HEK293 (cell line): ENCODE results near the gene STK38.

Source experiments
- AEBP2 ChIP-seq: fragments of 450-650 bp; formaldehyde crosslinking; IDR thresholded peaks from 2 replicates; pipeline ENCODE4 v1.5.1; 2016; ENCODE audit warnings: missing biosample characterization, missing genetic modification characterization, borderline replicate concordance
- HOXA7 ChIP-seq: sonication (generic); formaldehyde crosslinking; IDR thresholded peaks from 2 replicates; pipeline ENCODE4 v1.8.1; 2022; ENCODE audit warnings: missing genetic modification reagents, borderline replicate concordance
- HOXD13 ChIP-seq: sonication (generic); formaldehyde crosslinking; IDR thresholded peaks from 2 replicates; pipeline ENCODE4 v1.8.0; 2022; ENCODE audit warnings: missing genetic modification reagents, borderline replicate concordance
- KLF7 ChIP-seq: fragments of 450-650 bp; formaldehyde crosslinking; IDR thresholded peaks from 2 replicates; pipeline ENCODE4 v1.5.1; 2016; ENCODE audit warnings: missing biosample characterization, missing genetic modification characterization, borderline replicate concordance
- SCRT1 ChIP-seq: fragments of 450-650 bp; formaldehyde crosslinking; IDR thresholded peaks from 2 replicates; pipeline ENCODE4 v1.5.1; 2016; ENCODE audit warnings: missing biosample characterization, missing genetic modification characterization, borderline replicate concordance
- SP2 ChIP-seq: fragments of 450-650 bp; formaldehyde crosslinking; IDR thresholded peaks from 2 replicates; pipeline ENCODE4 v1.5.1; 2016; ENCODE audit warnings: missing biosample characterization, missing genetic modification characterization
- WT1 ChIP-seq: fragments of 450-650 bp; formaldehyde crosslinking; IDR thresholded peaks from 2 replicates; pipeline ENCODE4 v1.5.1; 2016; ENCODE audit warnings: missing biosample characterization, missing genetic modification characterization
- ZNF10 ChIP-seq: fragments of 450-650 bp; formaldehyde crosslinking; IDR thresholded peaks from 2 replicates; pipeline ENCODE4 v1.5.1; 2017; ENCODE audit warnings: missing biosample characterization, missing genetic modification characterization
- ZNF121 ChIP-seq: fragments of 450-650 bp; formaldehyde crosslinking; IDR thresholded peaks from 2 replicates; pipeline ENCODE4 v1.5.1; 2016; ENCODE audit warnings: missing biosample characterization, missing genetic modification characterization
- ZNF19 ChIP-seq: fragments of 450-650 bp; formaldehyde crosslinking; IDR thresholded peaks from 2 replicates; pipeline ENCODE4; 2016; ENCODE audit warnings: missing biosample characterization, missing genetic modification characterization, low read depth
- ZNF324 ChIP-seq: fragments of 450-650 bp; formaldehyde crosslinking; IDR thresholded peaks from 2 replicates; pipeline ENCODE4 v1.5.1; 2016; ENCODE audit warnings: missing biosample characterization, missing genetic modification characterization
- ZNF335 ChIP-seq: fragments of 450-650 bp; formaldehyde crosslinking; conservative IDR thresholded peaks from 2 replicates; pipeline ENCODE4 v1.5.1; 2016; ENCODE audit warnings: missing biosample characterization, missing genetic modification characterization
- ZNF341 ChIP-seq: fragments of 450-650 bp; formaldehyde crosslinking; IDR thresholded peaks from 2 replicates; pipeline ENCODE4; 2016; ENCODE audit warnings: low read depth, missing biosample characterization, missing genetic modification characterization
- ZNF48 ChIP-seq: fragments of 450-650 bp; formaldehyde crosslinking; IDR thresholded peaks from 2 replicates; pipeline ENCODE4 v1.5.1; 2016; ENCODE audit warnings: missing biosample characterization, missing genetic modification characterization
- ZNF513 ChIP-seq: fragments of 450-650 bp; IDR thresholded peaks from 2 replicates; pipeline ENCODE4 v1.5.1; 2018; ENCODE audit warnings: missing biosample characterization, missing genetic modification characterization
- ZNF660 ChIP-seq: fragments of 450-650 bp; IDR thresholded peaks from 2 replicates; pipeline ENCODE4 v1.5.1; 2018; ENCODE audit warnings: missing biosample characterization, mild to moderate bottlenecking, missing genetic modification characterization
- ZNF664 ChIP-seq: fragments of 450-650 bp; formaldehyde crosslinking; IDR thresholded peaks from 2 replicates; pipeline ENCODE4 v1.5.1; 2016; ENCODE audit warnings: missing biosample characterization, missing genetic modification characterization
- ZNF692 ChIP-seq: fragments of 450-650 bp; formaldehyde crosslinking; IDR thresholded peaks from 2 replicates; pipeline ENCODE4 v1.5.1; 2016; ENCODE audit warnings: missing biosample characterization, missing genetic modification characterization
- TF ChIP-seq, protein P1 (sequence below): fragments of 450-650 bp; formaldehyde crosslinking; IDR thresholded peaks from 2 replicates; pipeline ENCODE4 v1.5.1; 2017; ENCODE audit warnings: missing biosample characterization, missing genetic modification characterization
- TF ChIP-seq, protein P2 (sequence below): fragments of 450-650 bp; formaldehyde crosslinking; IDR thresholded peaks from 2 replicates; pipeline ENCODE4 v1.5.1; 2016; ENCODE audit warnings: missing biosample characterization, missing genetic modification characterization
- TF ChIP-seq, protein P3 (sequence below): fragments of 450-650 bp; formaldehyde crosslinking; IDR thresholded peaks from 2 replicates; pipeline ENCODE4 v1.5.1; 2016; ENCODE audit warnings: missing biosample characterization, missing genetic modification characterization
- TF ChIP-seq, protein P4 (sequence below): fragments of 450-650 bp; formaldehyde crosslinking; optimal IDR thresholded peaks from 2 replicates; pipeline ENCODE3; 2016; ENCODE audit warnings: missing biosample characterization, mild to moderate bottlenecking, missing genetic modification characterization
- TF ChIP-seq, protein P5 (sequence below): fragments of 450-650 bp; formaldehyde crosslinking; IDR thresholded peaks from 2 replicates; pipeline ENCODE4 v1.5.1; 2016; ENCODE audit warnings: missing biosample characterization, missing genetic modification characterization

The STK38 gene

GRCh38 chr6:36594029-36594815, 46.9 kb upstream of the STK38 start, which contains the start of gene SRSF3 (continued):
- TF ChIP-seq, protein P1, sequence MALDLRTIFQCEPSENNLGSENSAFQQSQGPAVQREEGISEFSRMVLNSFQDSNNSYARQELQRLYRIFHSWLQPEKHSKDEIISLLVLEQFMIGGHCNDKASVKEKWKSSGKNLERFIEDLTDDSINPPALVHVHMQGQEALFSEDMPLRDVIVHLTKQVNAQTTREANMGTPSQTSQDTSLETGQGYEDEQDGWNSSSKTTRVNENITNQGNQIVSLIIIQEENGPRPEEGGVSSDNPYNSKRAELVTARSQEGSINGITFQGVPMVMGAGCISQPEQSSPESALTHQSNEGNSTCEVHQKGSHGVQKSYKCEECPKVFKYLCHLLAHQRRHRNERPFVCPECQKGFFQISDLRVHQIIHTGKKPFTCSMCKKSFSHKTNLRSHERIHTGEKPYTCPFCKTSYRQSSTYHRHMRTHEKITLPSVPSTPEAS (tag by site-specific recombination) = peak; percentile 62
- no peak for TF ChIP-seq ZNF48 (tag by site-specific recombination)
- TF ChIP-seq, protein P2, sequence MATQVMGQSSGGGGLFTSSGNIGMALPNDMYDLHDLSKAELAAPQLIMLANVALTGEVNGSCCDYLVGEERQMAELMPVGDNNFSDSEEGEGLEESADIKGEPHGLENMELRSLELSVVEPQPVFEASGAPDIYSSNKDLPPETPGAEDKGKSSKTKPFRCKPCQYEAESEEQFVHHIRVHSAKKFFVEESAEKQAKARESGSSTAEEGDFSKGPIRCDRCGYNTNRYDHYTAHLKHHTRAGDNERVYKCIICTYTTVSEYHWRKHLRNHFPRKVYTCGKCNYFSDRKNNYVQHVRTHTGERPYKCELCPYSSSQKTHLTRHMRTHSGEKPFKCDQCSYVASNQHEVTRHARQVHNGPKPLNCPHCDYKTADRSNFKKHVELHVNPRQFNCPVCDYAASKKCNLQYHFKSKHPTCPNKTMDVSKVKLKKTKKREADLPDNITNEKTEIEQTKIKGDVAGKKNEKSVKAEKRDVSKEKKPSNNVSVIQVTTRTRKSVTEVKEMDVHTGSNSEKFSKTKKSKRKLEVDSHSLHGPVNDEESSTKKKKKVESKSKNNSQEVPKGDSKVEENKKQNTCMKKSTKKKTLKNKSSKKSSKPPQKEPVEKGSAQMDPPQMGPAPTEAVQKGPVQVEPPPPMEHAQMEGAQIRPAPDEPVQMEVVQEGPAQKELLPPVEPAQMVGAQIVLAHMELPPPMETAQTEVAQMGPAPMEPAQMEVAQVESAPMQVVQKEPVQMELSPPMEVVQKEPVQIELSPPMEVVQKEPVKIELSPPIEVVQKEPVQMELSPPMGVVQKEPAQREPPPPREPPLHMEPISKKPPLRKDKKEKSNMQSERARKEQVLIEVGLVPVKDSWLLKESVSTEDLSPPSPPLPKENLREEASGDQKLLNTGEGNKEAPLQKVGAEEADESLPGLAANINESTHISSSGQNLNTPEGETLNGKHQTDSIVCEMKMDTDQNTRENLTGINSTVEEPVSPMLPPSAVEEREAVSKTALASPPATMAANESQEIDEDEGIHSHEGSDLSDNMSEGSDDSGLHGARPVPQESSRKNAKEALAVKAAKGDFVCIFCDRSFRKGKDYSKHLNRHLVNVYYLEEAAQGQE (tag by site-specific recombination) = peak; percentile 59; the same call in 1 of the 2 replicates
- no peak for TF ChIP-seq AEBP2
- TF ChIP-seq ZNF341 (tag by site-specific recombination) = peak; percentile 54; the same call in 1 of the 2 replicates
- TF ChIP-seq, protein P3, sequence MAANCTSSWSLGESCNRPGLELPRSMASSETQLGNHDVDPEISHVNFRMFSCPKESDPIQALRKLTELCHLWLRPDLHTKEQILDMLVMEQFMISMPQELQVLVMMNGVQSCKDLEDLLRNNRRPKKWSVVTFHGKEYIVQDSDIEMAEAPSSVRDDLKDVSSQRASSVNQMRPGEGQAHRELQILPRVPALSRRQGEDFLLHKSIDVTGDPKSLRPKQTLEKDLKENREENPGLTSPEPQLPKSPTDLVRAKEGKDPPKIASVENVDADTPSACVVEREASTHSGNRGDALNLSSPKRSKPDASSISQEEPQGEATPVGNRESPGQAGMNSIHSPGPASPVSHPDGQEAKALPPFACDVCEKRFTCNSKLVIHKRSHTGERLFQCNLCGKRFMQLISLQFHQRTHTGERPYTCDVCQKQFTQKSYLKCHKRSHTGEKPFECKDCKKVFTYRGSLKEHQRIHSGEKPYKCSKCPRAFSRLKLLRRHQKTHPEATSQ = peak; percentile 88; the same call in 1 of the 2 replicates
- TF ChIP-seq SP2 (tag by site-specific recombination) = peak; percentile 80
- no peak for TF ChIP-seq HOXD13 (CRISPR knock-in tag)
- TF ChIP-seq WT1 (tag by site-specific recombination) = peak; percentile 43
- peak; percentile 80 for TF ChIP-seq ZNF692 (tag by site-specific recombination)
- no peak for TF ChIP-seq ZNF19 (tag by site-specific recombination)
- TF ChIP-seq, protein P4, sequence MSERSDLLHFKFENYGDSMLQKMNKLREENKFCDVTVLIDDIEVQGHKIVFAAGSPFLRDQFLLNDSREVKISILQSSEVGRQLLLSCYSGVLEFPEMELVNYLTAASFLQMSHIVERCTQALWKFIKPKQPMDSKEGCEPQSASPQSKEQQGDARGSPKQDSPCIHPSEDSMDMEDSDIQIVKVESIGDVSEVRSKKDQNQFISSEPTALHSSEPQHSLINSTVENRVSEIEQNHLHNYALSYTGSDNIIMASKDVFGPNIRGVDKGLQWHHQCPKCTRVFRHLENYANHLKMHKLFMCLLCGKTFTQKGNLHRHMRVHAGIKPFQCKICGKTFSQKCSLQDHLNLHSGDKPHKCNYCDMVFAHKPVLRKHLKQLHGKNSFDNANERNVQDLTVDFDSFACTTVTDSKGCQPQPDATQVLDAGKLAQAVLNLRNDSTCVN (tag by site-specific recombination) = peak; percentile 98
- peak; percentile 85 for TF ChIP-seq ZNF660
- TF ChIP-seq ZNF324 (tag by site-specific recombination) = peak; percentile 81
- TF ChIP-seq ZNF121 (tag by site-specific recombination) = peak; percentile 43; the same call in 1 of the 2 replicates
- peak; percentile 56; the same call in 1 of the 2 replicates for TF ChIP-seq ZNF10 (tag by site-specific recombination)
- TF ChIP-seq, protein P5, sequence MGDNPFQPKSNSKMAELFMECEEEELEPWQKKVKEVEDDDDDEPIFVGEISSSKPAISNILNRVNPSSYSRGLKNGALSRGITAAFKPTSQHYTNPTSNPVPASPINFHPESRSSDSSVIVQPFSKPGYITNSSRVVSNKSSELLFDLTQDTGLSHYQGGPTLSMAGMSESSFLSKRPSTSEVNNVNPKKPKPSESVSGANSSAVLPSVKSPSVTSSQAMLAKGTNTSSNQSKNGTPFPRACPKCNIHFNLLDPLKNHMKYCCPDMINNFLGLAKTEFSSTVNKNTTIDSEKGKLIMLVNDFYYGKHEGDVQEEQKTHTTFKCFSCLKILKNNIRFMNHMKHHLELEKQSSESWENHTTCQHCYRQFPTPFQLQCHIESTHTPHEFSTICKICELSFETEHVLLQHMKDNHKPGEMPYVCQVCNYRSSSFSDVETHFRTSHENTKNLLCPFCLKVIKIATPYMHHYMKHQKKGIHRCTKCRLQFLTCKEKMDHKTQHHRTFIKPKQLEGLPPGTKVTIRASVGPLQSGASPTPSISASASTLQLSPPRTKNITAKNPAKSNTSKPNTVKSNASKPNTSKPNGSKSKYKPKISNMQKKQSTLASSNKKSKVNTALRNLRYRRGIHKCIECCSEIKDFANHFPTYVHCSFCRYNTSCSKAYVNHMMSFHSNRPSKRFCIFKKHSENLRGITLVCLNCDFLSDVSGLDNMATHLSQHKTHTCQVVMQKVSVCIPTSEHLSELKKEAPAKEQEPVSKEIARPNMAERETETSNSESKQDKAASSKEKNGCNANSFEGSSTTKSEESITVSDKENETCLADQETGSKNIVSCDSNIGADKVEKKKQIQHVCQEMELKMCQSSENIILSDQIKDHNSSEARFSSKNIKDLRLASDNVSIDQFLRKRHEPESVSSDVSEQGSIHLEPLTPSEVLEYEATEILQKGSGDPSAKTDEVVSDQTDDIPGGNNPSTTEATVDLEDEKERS (tag by site-specific recombination) = peak; percentile 71; the same call in 1 of the 2 replicates
- TF ChIP-seq ZNF513 (tag by site-specific recombination) = peak; percentile 84
- TF ChIP-seq SCRT1 = no peak
- TF ChIP-seq ZNF335 (tag by site-specific recombination) = 0 out of 2 replicates have a peak, but pooled peaks have one; percentile 2
- peak; percentile 81; the same call in 1 of the 2 replicates for TF ChIP-seq KLF7 (tag by site-specific recombination)
- TF ChIP-seq ZNF664 = no peak
- no peak for TF ChIP-seq HOXA7 (CRISPR knock-in tag)
